ENCODE measurements around the gene ETV6.

DNA sequence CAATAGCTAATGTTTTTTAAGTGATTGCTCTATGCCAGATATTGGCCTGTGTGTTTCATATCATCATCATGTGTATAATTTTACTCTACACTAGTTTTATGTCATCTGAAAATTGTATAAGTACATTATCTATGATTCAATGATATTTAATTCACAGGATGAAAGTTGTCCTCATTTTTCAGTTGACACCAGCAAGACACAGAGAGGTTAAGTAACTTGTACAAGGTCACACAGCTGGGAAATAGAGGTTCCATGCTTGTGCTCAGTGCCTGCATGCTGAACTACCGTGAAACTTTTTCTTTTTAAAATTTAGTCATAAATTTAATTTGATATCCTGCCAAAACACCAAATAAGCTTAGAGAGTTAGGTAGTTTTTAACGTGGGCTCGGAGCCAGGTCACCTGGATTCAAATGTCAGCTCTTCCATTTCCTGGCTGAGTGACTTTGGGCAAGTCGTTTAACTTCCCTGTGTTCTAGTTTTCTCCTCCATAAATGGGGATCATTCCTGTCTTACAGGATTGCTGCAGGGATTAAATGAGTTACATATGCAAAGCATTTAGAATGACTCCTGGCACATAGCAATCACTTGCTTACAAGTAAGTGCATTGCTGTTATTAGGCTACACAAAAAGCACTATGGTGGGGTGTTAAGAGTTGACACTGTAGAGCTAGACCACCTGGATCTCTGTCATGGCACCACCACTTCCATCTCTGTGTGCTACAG is 183.9 kb downstream of the ETV6 start:
- TF ChIP-seq, protein P1, sequence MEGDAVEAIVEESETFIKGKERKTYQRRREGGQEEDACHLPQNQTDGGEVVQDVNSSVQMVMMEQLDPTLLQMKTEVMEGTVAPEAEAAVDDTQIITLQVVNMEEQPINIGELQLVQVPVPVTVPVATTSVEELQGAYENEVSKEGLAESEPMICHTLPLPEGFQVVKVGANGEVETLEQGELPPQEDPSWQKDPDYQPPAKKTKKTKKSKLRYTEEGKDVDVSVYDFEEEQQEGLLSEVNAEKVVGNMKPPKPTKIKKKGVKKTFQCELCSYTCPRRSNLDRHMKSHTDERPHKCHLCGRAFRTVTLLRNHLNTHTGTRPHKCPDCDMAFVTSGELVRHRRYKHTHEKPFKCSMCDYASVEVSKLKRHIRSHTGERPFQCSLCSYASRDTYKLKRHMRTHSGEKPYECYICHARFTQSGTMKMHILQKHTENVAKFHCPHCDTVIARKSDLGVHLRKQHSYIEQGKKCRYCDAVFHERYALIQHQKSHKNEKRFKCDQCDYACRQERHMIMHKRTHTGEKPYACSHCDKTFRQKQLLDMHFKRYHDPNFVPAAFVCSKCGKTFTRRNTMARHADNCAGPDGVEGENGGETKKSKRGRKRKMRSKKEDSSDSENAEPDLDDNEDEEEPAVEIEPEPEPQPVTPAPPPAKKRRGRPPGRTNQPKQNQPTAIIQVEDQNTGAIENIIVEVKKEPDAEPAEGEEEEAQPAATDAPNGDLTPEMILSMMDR (optimal IDR thresholded peaks at IDR 0.05 in 1 of 3, IDR thresholded peaks at IDR 0.05 in 1 of 3, conservative IDR thresholded peaks at IDR 0.05 in 1 of 3; ENCODE audit: extremely low read depth in 1 of 3, insufficient read depth in 2 of 3, low read length in 3 of 3), result no peak
- TF ChIP-seq EZH2 (IDR thresholded peaks at IDR 0.05; ENCODE audit: low read length), result no peak
